ENCODE data around the gene TCN1. TPM values are rescaled to one million over a fixed set of nuclear protein-coding genes. Genes with fewer than 3 reads are reported as not detected.

TCN1 gene, protein sequence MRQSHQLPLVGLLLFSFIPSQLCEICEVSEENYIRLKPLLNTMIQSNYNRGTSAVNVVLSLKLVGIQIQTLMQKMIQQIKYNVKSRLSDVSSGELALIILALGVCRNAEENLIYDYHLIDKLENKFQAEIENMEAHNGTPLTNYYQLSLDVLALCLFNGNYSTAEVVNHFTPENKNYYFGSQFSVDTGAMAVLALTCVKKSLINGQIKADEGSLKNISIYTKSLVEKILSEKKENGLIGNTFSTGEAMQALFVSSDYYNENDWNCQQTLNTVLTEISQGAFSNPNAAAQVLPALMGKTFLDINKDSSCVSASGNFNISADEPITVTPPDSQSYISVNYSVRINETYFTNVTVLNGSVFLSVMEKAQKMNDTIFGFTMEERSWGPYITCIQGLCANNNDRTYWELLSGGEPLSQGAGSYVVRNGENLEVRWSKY
- total RNA-seq = not detected in 2 replicates

DNA sequence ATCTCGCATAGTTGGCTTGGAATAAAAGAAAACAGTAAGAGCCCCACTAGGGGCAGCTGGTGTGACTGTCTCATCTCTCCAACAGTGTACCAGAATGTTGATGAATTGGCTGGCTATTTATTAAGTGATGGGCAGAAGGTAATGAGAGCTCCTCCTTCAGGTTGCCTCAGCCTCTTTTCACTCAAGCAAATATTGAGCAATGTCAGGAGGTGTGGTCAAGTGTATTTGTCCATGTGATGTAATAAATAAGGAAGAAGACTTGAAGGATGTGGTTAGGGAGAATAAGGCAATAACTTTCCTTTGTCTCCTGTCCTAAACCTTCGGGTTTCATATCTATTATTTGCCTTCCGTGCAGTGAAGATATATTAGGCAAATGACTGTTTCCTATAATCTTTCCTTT lies at the start of gene TCN1:
Gene TCN1, minus strand, starts transcription at position 91 of the 400 bp plus-strand sequence. Its CDS starts 17 bp downstream, at position 74.

DNA sequence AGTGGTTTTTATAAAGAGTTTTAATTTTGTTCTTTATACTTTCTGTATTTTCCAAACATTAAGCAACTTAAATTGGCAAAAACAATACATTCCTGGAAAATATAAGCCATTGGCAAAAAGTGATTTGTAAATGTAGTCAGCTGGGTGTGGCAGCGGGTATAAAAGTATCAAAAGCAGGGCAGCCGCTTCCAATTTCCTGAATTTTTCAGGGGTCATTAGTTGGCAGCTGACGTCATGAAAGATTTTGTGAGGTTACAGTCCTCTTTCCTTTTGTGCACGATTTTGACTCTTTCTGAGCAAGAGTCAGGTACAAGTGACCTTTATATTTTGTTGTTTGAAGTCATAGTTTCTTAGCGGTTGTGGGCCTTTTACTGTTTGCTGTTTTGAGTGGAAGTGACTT lies 12.3 kb upstream of the TCN1 start, which contains the start of gene OOSP3:
Gene OOSP3, plus strand, starts transcription at position 208 of the 400 bp plus-strand sequence. Its CDS starts 27 bp downstream, at position 235.

DNA sequence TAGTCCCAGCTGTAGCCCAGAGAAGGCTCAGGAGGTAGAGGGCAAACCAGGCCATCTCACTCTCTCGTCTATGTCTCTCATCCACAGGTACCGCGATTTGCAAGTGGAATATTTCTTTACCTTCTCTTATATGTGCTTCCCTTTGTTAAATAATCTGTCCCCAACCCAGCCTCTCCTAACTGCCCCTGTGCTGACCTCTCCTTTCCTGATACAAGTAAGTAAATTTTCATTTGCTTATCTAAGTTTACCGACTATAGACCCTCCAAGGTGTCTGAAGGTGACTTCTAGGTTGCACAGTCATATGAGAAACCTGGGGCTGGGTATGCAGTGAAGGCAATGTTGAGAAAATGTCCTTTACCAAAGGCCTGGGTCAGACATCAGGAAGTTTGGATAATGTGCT lies 20.9 kb downstream of the TCN1 start, which contains the start of gene CBLIF:
Gene CBLIF, minus strand, starts transcription at position 101 of the 400 bp plus-strand sequence. Its CDS starts 46 bp downstream, at position 55.

DNA sequence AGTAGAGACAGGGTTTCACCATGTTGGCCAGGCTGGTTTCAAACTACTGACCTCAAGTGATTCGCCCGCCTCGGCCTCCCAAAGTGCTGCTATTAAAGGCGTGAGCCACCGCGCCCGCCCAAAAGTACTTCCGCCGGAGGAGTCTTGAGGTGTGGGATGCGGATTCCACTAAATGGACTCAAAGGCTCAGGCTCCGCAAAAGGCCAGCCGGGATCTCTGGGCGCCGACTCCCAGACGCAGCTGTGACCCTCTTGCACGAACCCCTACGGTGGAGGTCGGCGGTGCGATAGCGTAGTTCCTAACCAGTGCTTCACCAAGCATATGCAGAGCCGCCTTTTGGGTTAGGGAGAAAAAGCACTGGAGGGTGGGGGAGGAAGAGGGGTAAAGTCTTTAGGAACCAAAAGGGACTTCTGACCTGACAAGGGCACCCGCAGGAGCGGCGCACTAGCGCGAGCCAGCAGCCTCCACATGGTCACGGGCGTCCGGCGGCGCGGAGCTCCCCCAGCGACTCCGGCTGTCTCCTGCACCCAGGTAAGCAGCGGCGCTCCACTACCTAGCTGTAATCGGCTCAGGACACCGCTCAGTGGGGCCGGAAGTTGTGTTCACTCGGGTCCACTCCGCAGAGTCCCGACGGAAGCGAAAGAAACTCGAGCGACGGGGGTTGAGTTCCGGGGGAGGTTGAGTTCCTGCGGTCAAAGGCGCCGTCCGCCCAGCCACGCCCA lies 55.9 kb downstream of the TCN1 start, which contains the start of gene MRPL16:
Gene MRPL16, minus strand, starts transcription at position 590 of the 722 bp plus-strand sequence. Its CDS starts 120 bp downstream, at position 470.

Other genes with a start within 250 kb of the TCN1 start
- gene PATL1, start 197.4 kb downstream of the TCN1 start, total RNA-seq = 12.7 and 13.9 TPM in 2 replicates
- not detected in 2 replicates for gene OR10V1, start 152.6 kb downstream of the TCN1 start, total RNA-seq
- gene STX3, start 111.1 kb downstream of the TCN1 start, total RNA-seq = 19.7 and 48.4 TPM in 2 replicates
- 38.2 and 55.6 TPM in 2 replicates for gene MRPL16, start 55.7 kb downstream of the TCN1 start, total RNA-seq
- gene CBLIF, start 21.0 kb downstream of the TCN1 start, total RNA-seq = not detected in 2 replicates
- gene OOSP3, start 12.3 kb upstream of the TCN1 start, total RNA-seq = not detected in 2 replicates
- not detected in 2 replicates for gene OOSP1, start 71.9 kb upstream of the TCN1 start, total RNA-seq
- not detected in 2 replicates for gene OOSP4A, start 97.5 kb upstream of the TCN1 start, total RNA-seq
- gene OOSP4B, start 150.7 kb upstream of the TCN1 start, total RNA-seq = not detected in 2 replicates
- not detected in 2 replicates for gene OOSP2, start 173.9 kb upstream of the TCN1 start, total RNA-seq
- not detected in 2 replicates for gene MS4A3, start 190.2 kb upstream of the TCN1 start, total RNA-seq
- not detected in 2 replicates for gene MS4A2, start 222.2 kb upstream of the TCN1 start, total RNA-seq

Data from mesangial cell (primary cell).